Measurements from ENCODE around the gene AKAIN1. TPM values are rescaled to one million over a fixed set of nuclear protein-coding genes. Genes with fewer than 3 reads are reported as not detected.

AKAIN1 gene
- total RNA-seq, 4 donors from 2014 or later: not detected

GRCh38 chr18:5197461-5197860 is 404 bp upstream of the AKAIN1 start:
- Histone ChIP-seq H3K27ac (no peak overlapping the region), H3K27me3 (peaks cover 74% of the 10 kb centered on the region), H3K4me1 (peaks cover 0 to 10% (median 0%) of the 10 kb centered on the region in 3 donors), H3K36me3 (no peaks in the 10 kb centered on the region), H3K9me3 (no peaks in the 10 kb centered on the region), H3K4me3 (no peak overlapping the region)
- no peak for TF ChIP-seq EP300 (IDR thresholded peaks at IDR 0.05)
- TF ChIP-seq CTCF (IDR thresholded peaks at IDR 0.05): no peak
- no peak for TF ChIP-seq POLR2A (IDR thresholded peaks at IDR 0.05)
- TF ChIP-seq POLR2AphosphoS5 (IDR thresholded peaks at IDR 0.05): no peak
- no peak for ATAC-seq
- 0 to 7% methylated on average over 9 to 14 of the region's 18 CpGs for WGBS, 2 donors (ENCODE audit: low coverage in 1 of 2)

- Histone ChIP-seq H3K36me3 (no peaks in the 10 kb centered on the region), H3K27ac (no peak overlapping the region), H3K27me3 (peaks cover 74% of the 10 kb centered on the region), H3K4me1 (peaks cover 0 to 10% (median 0%) of the 10 kb centered on the region in 3 donors), H3K9me3 (no peaks in the 10 kb centered on the region), H3K4me3 (no peak overlapping the region)
- ATAC-seq: no peak
- TF ChIP-seq EP300 (IDR thresholded peaks at IDR 0.05): no peak
- no peak for TF ChIP-seq POLR2AphosphoS5 (IDR thresholded peaks at IDR 0.05)
- TF ChIP-seq POLR2A (IDR thresholded peaks at IDR 0.05): no peak
- no peak for TF ChIP-seq CTCF (IDR thresholded peaks at IDR 0.05)
- whole genome bisulfite sequencing, 2 donors (ENCODE audit: low coverage in 1 of 2): 0 to 8% methylated on average over 3 to 26 of the region's 50 CpGs
Measured at GRCh38 chr18:5196253-5197031, 615 bp downstream of the AKAIN1 start.

- no peaks in the 10 kb centered on the region for H3K36me3 ChIP-seq
- H3K4me3 ChIP-seq: no peak overlapping the region
- H3K9me3 ChIP-seq: no peaks in the 10 kb centered on the region
- no peak overlapping the region for H3K27ac ChIP-seq
- 25 to 38% methylated on average over 2 of the region's 2 CpGs for WGBS, 2 donors (ENCODE audit: low coverage in 1 of 2)
- H3K27me3 ChIP-seq: peaks cover 68% of the 10 kb centered on the region
- ATAC-seq: no peak
- peaks cover 0 to 10% (median 0%) of the 10 kb centered on the region in 3 donors for H3K4me1 ChIP-seq
- no peak for TF ChIP-seq POLR2A (IDR thresholded peaks at IDR 0.05)
- no peak for TF ChIP-seq CTCF (IDR thresholded peaks at IDR 0.05)
- TF ChIP-seq POLR2AphosphoS5 (IDR thresholded peaks at IDR 0.05): no peak
- TF ChIP-seq EP300 (IDR thresholded peaks at IDR 0.05): no peak
Measured at GRCh38 chr18:5195656-5196055, 1.4 kb downstream of the AKAIN1 start.

GRCh38 chr18:5180254-5180653 is 16.8 kb downstream of the AKAIN1 start:
- no peak for TF ChIP-seq POLR2A (IDR thresholded peaks at IDR 0.05)
- TF ChIP-seq CTCF (IDR thresholded peaks at IDR 0.05): no peak
- no peak for ATAC-seq
- Histone ChIP-seq H3K27me3 (no peaks in the 10 kb centered on the region), H3K36me3 (no peaks in the 10 kb centered on the region), H3K9me3 (no peaks in the 10 kb centered on the region), H3K4me1 (no peaks in the 10 kb centered on the region), H3K4me3 (no peak overlapping the region), H3K27ac (no peak overlapping the region)
- WGBS, 2 donors (ENCODE audit: low coverage in 1 of 2): 64 to 79% methylated on average over 3 of the region's 3 CpGs

GRCh38 chr18:5178519-5178918 is 18.5 kb downstream of the AKAIN1 start:
- Histone ChIP-seq H3K4me3 (no peak overlapping the region), H3K27me3 (no peaks in the 10 kb centered on the region), H3K9me3 (no peaks in the 10 kb centered on the region), H3K4me1 (no peaks in the 10 kb centered on the region), H3K27ac (no peak overlapping the region), H3K36me3 (no peaks in the 10 kb centered on the region)
- TF ChIP-seq EP300 (IDR thresholded peaks at IDR 0.05): no peak
- no peak for TF ChIP-seq POLR2AphosphoS5 (IDR thresholded peaks at IDR 0.05)
- TF ChIP-seq CTCF (IDR thresholded peaks at IDR 0.05): no peak
- no peak for TF ChIP-seq POLR2A (IDR thresholded peaks at IDR 0.05)
- 75 to 78% methylated on average over 1 of the region's 1 CpG for WGBS, 2 donors (ENCODE audit: low coverage in 1 of 2)
- ATAC-seq: no peak

Measured in gastroesophageal sphincter (tissue), 4 donors.